ENCODE measurements around the gene SYNC.

DNA sequence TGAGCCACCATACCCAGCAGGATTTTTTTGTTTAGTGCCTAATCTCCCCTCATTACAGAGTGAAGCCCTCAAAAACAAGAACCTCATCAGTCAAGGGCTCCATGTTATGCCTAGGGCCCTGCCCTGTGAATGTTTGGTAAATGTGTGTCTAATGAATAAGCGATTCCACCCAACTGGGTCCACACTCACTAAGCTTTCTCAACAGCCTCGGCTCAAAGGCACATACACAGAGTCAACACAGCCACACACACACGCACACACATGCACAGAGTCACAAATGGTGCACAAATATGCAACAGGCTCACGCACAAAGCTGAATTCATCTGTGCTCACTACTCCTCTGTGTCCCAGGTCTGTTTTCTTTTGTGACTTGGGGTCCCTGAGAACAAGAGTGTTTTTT, 11.7 kb upstream of the SYNC start:
- TF ChIP-seq CTCF (IDR thresholded peaks at IDR 0.05) = no peak
- no peak for TF ChIP-seq POLR2A (IDR thresholded peaks at IDR 0.05)

Data from testis (tissue), 2 donors.